Ishikawa (cell line): ENCODE measurements around the gene ORC6.

Experiments
- EGR1 ChIP-seq: IDR thresholded peaks from 2 replicates; pipeline ENCODE4 v1.6.1; 2012
- EP300 ChIP-seq: IDR thresholded peaks from 2 replicates; pipeline ENCODE4 v1.6.1; 2012; ENCODE audit warnings: borderline replicate concordance
- FOXM1 ChIP-seq: IDR thresholded peaks from 2 replicates; pipeline ENCODE4 v1.6.1; 2012; ENCODE audit warnings: low read depth, borderline replicate concordance
- MAX ChIP-seq: IDR thresholded peaks from 2 replicates; pipeline ENCODE4 v1.6.1; 2012
- RAD21 ChIP-seq: IDR thresholded peaks from 2 replicates; pipeline ENCODE4 v1.6.1; 2012; ENCODE audit warnings: low read depth
- YY1 ChIP-seq: IDR thresholded peaks from 2 replicates; pipeline ENCODE4 v1.6.1; 2012; ENCODE audit warnings: low read depth

GRCh38 chr16:46711106-46712058 lies 21.9 kb downstream of the ORC6 start:
- TF ChIP-seq MAX (no peak), RAD21 (no peak), EGR1 (no peak), FOXM1 (no peak), YY1 (no peak), EP300 (no peak)
